SJCRH30 (cell line): Measurements from ENCODE around the gene NACC1. TPM values are rescaled to one million over a fixed set of nuclear protein-coding genes. Genes with fewer than 3 reads are reported as not detected.
A peak's percentile ranks its signal among the peaks of the same experiment; 100 is the strongest.

ENCODE experiments used
- DNase-seq, 2 experiments: peaks; one replicate each; pipeline ENCODE4 v3.0.0-alpha.2; 2015 to 2020
- H3K27ac ChIP-seq: fragments of 250-450 bp; sonication (Bioruptor Pico); 2 replicates; pipeline ENCODE4 v1.5.1; 2020; ENCODE audit warnings: mild to moderate bottlenecking, moderate library complexity
- H3K27me3 ChIP-seq: fragments of 250-450 bp; sonication (Bioruptor Pico); 2 replicates; pipeline ENCODE4 v1.5.1; 2020; ENCODE audit warnings: mild to moderate bottlenecking, moderate library complexity
- H3K36me3 ChIP-seq: fragments of 250-450 bp; sonication (Bioruptor Pico); 2 replicates; pipeline ENCODE4 v1.5.1; 2020; ENCODE audit warnings: mild to moderate bottlenecking, moderate library complexity
- H3K4me1 ChIP-seq: fragments of 250-450 bp; sonication (Bioruptor Pico); 2 replicates; pipeline ENCODE4 v1.5.1; 2020; ENCODE audit warnings: mild to moderate bottlenecking, moderate library complexity
- H3K4me3 ChIP-seq: fragments of 250-450 bp; sonication (Bioruptor Pico); 2 replicates; pipeline ENCODE4 v1.5.1; 2020; ENCODE audit warnings: mild to moderate bottlenecking, moderate library complexity
- H3K9me3 ChIP-seq: fragments of 250-450 bp; sonication (Bioruptor Pico); replicated peaks from 2 replicates; pipeline ENCODE4 v1.5.1; 2020; ENCODE audit warnings: mild to moderate bottlenecking, moderate library complexity
- total RNA-seq: library from RNA; depleted of rRNA; stranded (reverse); fragments of >200 nt; shearing (Covaris generic); gene quantifications from 2 replicates; pipeline ENCODE4 v1.2.3, GENCODE V29; 2014

Gene NACC1
- total RNA-seq, 1 experiment from 2014 or later, result 103 TPM

GRCh38 chr19:13117176-13117771 lies 790 bp upstream of the NACC1 start:
- H3K9me3 ChIP-seq, result no peaks in the 10 kb centered on the region
- no peaks in the 10 kb centered on the region for H3K27me3 ChIP-seq
- H3K4me3 ChIP-seq, result peak overlapping the region; percentile 83
- H3K36me3 ChIP-seq, result peaks cover 30% of the 10 kb centered on the region
- H3K4me1 ChIP-seq, result no peaks in the 10 kb centered on the region; the same call in 1 of the 2 replicates
- peak in 1 of 2 experiments; percentile 38 for DNase-seq
- peak overlapping the region; percentile 95; the same call in 1 of the 2 replicates for H3K27ac ChIP-seq

GRCh38 chr19:13118424-13119193 lies 545 bp downstream of the NACC1 start:
- Histone ChIP-seq H3K4me3 (peak overlapping the region; percentile 98), H3K27ac (peak overlapping the region; percentile 67; the same call in 1 of the 2 replicates), H3K27me3 (no peaks in the 10 kb centered on the region), H3K4me1 (no peaks in the 10 kb centered on the region; the same call in 1 of the 2 replicates), H3K9me3 (no peaks in the 10 kb centered on the region), H3K36me3 (peaks cover 28% of the 10 kb centered on the region)
- DNase-seq, result peak; percentile 81 to 88

- Histone ChIP-seq H3K27me3 (no peaks in the 10 kb centered on the region), H3K4me3 (no peak overlapping the region), H3K9me3 (no peaks in the 10 kb centered on the region), H3K4me1 (no peaks in the 10 kb centered on the region; the same call in 1 of the 2 replicates), H3K36me3 (peaks cover 27% of the 10 kb centered on the region), H3K27ac (no peak overlapping the region)
- DNase-seq, result no peak
Measured at GRCh38 chr19:13119627-13120026, 1.6 kb downstream of the NACC1 start.

GRCh38 chr19:13120031-13120430 lies 2.0 kb downstream of the NACC1 start:
- no peaks in the 10 kb centered on the region for H3K9me3 ChIP-seq
- no peaks in the 10 kb centered on the region for H3K27me3 ChIP-seq
- H3K4me1 ChIP-seq, result no peaks in the 10 kb centered on the region; the same call in 1 of the 2 replicates
- H3K4me3 ChIP-seq, result no peak overlapping the region
- H3K36me3 ChIP-seq, result peaks cover 27% of the 10 kb centered on the region
- DNase-seq, result no peak
- H3K27ac ChIP-seq, result no peak overlapping the region

- no peak for DNase-seq
- Histone ChIP-seq H3K4me3 (no peak overlapping the region), H3K36me3 (peaks cover 28% of the 10 kb centered on the region), H3K9me3 (no peaks in the 10 kb centered on the region), H3K4me1 (no peaks in the 10 kb centered on the region), H3K27ac (no peak overlapping the region), H3K27me3 (no peaks in the 10 kb centered on the region)
Measured at GRCh38 chr19:13120817-13121216, 2.8 kb downstream of the NACC1 start.

GRCh38 chr19:13121551-13122274 lies 3.6 kb downstream of the NACC1 start:
- no peak overlapping the region for H3K27ac ChIP-seq

GRCh38 chr19:13122275-13122878 lies 4.3 kb downstream of the NACC1 start:
- Histone ChIP-seq H3K27ac (no peak overlapping the region), H3K4me3 (no peak overlapping the region), H3K27me3 (no peaks in the 10 kb centered on the region), H3K36me3 (peaks cover 38% of the 10 kb centered on the region), H3K9me3 (no peaks in the 10 kb centered on the region), H3K4me1 (peaks cover 4% of the 10 kb centered on the region)
- no peak for DNase-seq

More at GRCh38 chr19:13121551-13122274, 3.6 kb downstream of the NACC1 start:
- DNase-seq, result no peak
- no peaks in the 10 kb centered on the region for H3K9me3 ChIP-seq
- 0 out of 2 replicates have a peak, but pooled peaks cover 3% of the 10 kb centered on the region for H3K4me1 ChIP-seq
- peaks cover 35% of the 10 kb centered on the region for H3K36me3 ChIP-seq
- no peak overlapping the region for H3K4me3 ChIP-seq
- H3K27me3 ChIP-seq, result no peaks in the 10 kb centered on the region

GRCh38 chr19:13122980-13123957 lies 5.2 kb downstream of the NACC1 start:
- no peak for DNase-seq
- Histone ChIP-seq H3K4me1 (peaks cover 13% of the 10 kb centered on the region), H3K4me3 (no peak overlapping the region), H3K36me3 (peaks cover 38% of the 10 kb centered on the region), H3K9me3 (no peaks in the 10 kb centered on the region), H3K27me3 (no peaks in the 10 kb centered on the region), H3K27ac (no peak overlapping the region)

GRCh38 chr19:13127051-13127450 lies 9.0 kb downstream of the NACC1 start:
- H3K4me1 ChIP-seq, result peaks cover 17% of the 10 kb centered on the region
- no peak for DNase-seq
- no peak overlapping the region for H3K27ac ChIP-seq
- no peak overlapping the region for H3K4me3 ChIP-seq
- no peaks in the 10 kb centered on the region for H3K27me3 ChIP-seq
- H3K36me3 ChIP-seq, result peaks cover 41% of the 10 kb centered on the region
- no peaks in the 10 kb centered on the region for H3K9me3 ChIP-seq

- Histone ChIP-seq H3K4me3 (no peak overlapping the region), H3K27me3 (no peaks in the 10 kb centered on the region), H3K9me3 (no peaks in the 10 kb centered on the region), H3K36me3 (peaks cover 42% of the 10 kb centered on the region), H3K27ac (peak overlapping the region; percentile 49), H3K4me1 (peaks cover 17% of the 10 kb centered on the region)
- DNase-seq, result peak; percentile 43 to 57
Measured at GRCh38 chr19:13127811-13128575, 9.9 kb downstream of the NACC1 start.

- H3K36me3 ChIP-seq, result peaks cover 41% of the 10 kb centered on the region
- no peak overlapping the region for H3K4me3 ChIP-seq
- H3K9me3 ChIP-seq, result no peaks in the 10 kb centered on the region
- no peak for DNase-seq
- H3K27ac ChIP-seq, result peak overlapping the region; percentile 49
- H3K4me1 ChIP-seq, result peaks cover 17% of the 10 kb centered on the region
- H3K27me3 ChIP-seq, result no peaks in the 10 kb centered on the region
Measured at GRCh38 chr19:13128583-13128982, 10.5 kb downstream of the NACC1 start.

- Histone ChIP-seq H3K36me3 (peaks cover 41% of the 10 kb centered on the region), H3K4me3 (no peak overlapping the region), H3K4me1 (peaks cover 17% of the 10 kb centered on the region), H3K9me3 (no peaks in the 10 kb centered on the region), H3K27me3 (no peaks in the 10 kb centered on the region), H3K27ac (no peak overlapping the region)
- no peak for DNase-seq
Measured at GRCh38 chr19:13129384-13129783, 11.3 kb downstream of the NACC1 start.

- Histone ChIP-seq H3K9me3 (no peaks in the 10 kb centered on the region), H3K27ac (no peak overlapping the region), H3K4me1 (peaks cover 17% of the 10 kb centered on the region), H3K4me3 (no peak overlapping the region), H3K27me3 (no peaks in the 10 kb centered on the region), H3K36me3 (peaks cover 44% of the 10 kb centered on the region)
- no peak for DNase-seq
Measured at GRCh38 chr19:13130886-13131490, 12.9 kb downstream of the NACC1 start.
